ENCODE measurements around the gene GSX2.
A peak's percentile ranks its signal among the peaks of the same experiment; 100 is the strongest.
"Not testable (repeated sequence)": the region's sequence is repeated elsewhere in the genome, so short reads cannot be mapped to it uniquely, and the experiment has no call there.

Gene GSX2

DNA sequence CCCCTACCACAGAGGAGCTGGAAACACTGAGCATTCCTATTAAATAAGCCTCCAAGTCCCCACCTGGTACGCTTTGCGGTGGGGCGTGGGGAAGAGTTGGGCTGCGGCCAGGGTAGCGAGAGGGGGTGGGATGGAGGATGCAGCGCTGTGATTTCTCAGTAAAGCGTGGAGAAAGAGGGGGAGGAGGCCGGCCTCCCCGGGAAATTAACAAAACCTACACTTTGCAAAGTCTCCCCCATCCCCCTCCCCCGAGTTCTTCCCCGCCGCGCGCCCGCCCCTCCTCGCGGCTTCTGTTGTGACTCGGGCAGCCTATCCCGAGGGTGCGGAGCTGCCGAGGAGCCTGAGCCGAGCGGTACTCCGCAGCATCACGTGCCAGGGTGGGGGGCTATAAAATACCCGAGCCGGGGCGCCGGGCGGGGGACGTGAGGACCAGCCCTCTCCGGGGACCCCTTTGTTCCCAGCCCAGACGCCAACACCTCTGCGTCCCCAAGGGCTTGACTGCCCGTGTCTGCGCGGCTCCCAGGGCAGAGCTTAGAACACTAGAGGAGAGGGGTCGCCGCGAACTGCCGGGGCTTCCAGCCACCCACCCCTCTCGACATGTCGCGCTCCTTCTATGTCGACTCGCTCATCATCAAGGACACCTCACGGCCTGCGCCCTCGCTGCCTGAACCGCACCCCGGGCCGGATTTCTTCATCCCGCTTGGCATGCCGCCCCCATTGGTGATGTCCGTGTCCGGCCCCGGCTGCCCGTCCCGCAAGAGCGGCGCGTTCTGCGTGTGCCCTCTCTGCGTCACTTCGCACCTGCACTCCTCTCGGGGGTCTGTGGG is at the start of gene GSX2:
Gene GSX2, plus strand, starts transcription at position 416 of the 827 bp plus-strand sequence. Its CDS starts 182 bp downstream, at position 598.
- DNase-seq (ENCODE audit: low spot score), result peak; percentile 58

DNA sequence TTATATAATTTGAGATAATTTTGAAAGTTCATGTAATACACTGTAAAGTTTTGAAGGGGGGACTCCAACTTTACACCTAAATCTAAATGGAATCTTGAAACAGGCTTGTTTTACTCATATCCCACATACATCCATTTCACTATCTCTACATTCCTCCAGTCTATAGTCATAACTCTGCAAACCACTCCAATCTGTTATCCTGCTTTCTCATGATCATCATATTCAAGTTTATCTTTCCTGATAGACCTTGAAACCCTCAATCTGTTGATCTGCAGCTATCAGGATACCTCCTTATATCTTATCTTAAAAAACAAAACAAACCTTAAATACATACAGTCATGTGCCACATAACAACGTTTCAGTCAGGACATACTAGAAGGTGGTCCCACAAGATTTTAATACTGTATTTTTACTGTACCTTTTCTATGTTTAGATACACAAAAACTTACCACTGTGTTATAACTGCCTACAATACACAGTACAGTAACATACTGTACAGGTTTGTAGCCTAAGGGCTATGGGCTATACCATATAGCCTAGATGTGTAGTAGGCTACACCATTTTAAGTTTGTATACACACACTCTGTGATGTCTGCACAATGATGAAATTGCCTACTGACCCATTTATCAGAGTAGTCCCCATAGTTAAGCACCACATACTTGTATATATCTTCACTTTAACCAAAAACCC is 49.6 kb upstream of the GSX2 start:
- DNase-seq (ENCODE audit: low spot score), result no peak

DNA sequence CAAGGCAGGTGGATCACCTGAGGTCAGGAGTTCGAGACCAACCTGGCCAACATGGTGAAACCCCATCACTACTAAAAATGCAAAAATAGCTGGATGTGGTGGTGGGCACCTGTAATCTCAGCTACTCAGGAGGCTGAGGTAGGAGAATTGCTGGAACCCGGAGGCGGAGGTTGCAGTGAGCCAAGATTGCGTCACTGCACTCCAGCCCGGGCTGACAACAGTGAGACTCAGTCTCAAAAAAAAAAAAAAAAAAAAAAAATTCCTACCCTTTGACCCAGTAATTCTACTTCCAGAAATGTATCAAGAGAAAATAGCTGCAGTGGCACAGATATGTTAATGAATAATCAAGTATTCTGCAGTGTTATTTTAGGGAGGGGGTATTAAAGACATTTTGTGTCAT is 46.6 kb upstream of the GSX2 start:
- DNase-seq (ENCODE audit: low spot score), result not testable (repeated sequence)

DNA sequence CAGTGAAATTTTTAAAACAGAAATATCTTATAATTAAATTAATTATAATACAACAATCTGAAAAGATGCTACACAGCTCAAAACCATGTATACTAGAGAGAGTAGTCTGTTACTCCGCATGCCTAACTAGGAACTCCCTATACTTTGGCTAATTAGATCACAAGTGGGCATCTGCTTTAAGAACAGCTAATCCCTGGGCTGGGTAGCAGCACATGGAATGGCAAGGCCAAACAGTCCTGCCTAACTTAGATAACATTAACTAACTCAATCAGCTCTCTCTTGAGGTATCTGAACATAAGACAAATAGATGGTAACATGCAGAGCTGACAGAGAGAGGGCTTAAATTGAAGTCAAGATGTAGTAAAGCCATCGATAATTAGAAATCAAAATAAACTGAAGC is 45.5 kb upstream of the GSX2 start:
- DNase-seq (ENCODE audit: low spot score), result no peak

DNA sequence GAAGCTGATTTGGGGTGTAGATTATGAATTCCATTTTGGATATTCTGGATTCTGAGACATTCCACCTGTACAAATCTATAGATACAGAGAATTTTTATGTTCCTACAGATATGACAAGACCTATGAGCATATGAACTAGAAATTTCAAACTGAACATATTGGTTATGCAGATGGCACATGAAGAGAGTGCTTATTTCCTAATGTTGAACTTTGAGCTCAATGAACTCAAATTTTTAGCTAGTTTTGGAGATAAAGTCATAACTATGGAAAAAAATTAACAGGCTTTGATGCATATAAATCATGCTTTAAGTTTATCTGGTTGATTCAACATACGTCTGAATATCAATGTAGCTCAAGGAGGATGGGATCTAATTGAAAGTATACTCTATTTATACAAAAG is 44.5 kb upstream of the GSX2 start:
- no peak for DNase-seq (ENCODE audit: low spot score)

DNA sequence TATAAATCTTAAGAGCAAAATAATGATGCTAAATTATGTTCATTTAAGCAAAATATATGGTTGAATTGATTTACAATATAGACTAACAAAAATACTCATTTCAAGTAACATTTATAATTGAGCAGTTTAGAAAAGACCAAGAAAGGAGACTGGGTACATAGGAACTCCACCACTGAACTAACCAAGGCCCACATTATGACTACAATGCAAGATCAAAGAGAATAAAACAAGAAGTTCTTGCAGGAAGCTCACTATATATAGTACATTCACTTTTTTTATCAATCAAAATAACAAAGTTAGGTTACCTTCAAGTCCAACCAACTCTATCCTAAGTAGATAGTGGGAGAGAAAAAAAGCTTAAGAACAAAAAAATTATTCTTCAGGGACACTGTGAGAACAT is 43.6 kb upstream of the GSX2 start:
- no peak for DNase-seq (ENCODE audit: low spot score)

DNA sequence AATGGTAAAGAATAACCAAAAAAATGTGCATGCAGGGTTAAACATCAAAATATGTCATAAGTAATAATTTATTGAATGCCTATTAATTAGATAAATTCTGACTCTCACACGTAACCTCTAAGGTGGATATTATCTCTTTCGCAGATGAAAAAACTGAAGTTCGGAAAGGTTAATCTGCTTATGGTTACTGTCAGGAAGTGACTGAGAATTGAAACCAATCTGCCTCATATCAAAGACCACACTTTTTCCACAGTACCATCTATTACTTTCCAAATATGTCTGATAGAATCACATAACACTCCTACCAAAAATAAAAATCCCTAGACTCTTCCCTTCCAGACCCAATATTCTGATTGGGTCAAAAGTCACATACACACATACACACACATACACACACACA is 41.8 kb upstream of the GSX2 start:
- DNase-seq (ENCODE audit: low spot score), result no peak

DNA sequence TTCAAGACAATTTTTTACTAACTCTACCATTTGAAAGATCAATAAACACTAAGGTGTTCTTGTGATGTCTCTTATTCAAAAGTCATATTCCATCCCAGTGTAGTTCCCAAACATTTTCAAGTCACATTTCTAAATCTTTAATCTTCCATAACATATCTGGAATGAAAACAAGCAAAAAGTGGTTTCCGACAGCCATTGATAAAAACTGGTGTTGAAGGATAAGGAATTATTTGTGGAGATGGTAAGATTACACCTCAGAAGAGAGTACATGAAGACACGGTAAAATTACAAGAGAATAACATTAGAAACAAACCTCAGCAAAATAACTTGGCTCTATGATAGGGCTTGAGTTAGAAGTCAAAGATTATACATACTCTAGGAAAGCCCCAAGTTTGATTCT is 39.8 kb upstream of the GSX2 start:
- DNase-seq (ENCODE audit: low spot score), result no peak

DNA sequence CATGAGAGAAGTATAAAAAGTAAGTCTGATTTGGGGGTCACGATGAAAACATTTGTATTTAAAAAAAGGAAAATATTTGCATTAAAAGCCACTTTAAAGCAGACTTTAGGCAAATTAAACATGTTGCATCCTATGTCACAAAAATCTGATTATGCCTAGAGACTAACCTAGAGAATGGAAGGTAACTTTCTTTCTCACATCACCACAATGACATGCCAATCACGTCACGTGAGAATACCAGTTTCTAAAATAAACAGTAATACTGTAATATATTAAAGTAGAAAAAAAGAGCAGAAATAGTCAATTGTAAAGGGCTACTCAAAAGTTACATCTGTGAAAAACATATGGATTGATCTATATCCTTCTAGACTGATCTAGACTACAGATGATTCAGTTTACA is 38.9 kb upstream of the GSX2 start:
- DNase-seq (ENCODE audit: low spot score), result no peak

DNA sequence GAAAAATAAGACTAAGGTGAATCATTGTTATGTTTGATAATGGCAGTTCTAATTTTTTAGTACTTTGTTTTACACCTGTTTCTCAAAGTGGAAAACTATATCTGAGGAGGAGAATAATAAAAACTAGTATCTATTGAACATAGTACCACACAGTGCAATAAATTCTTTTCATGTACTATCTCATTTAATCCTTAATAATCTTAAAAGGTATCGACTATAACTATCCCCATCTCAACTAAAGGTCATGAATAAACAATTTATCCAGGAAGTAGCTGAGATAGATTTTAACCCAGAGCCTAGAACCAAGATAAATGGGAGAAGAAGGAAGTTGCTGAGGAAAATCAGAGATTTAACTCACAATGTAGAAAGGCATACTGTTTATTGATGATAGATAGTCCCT is 38.1 kb upstream of the GSX2 start:
- no peak for DNase-seq (ENCODE audit: low spot score)

DNA sequence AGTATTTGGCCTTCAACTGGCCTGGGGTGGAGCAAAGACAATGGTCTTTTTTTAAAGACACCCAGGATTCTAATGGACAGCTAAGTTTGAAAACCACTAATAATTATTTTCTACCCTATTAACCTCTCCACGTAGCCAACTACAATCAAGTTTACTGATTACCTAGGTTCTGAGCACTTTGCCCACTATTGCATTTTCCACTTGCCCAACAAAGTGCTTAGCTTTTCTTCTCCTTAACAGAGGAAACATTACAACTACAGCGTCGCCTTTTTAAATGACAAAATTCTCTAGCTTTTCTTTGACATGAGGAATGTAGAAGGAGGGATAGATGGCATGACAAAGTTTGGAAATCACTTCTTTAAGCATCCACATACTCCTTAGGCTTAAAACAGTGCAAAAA is 37.6 kb upstream of the GSX2 start:
- no peak for DNase-seq (ENCODE audit: low spot score)

DNA sequence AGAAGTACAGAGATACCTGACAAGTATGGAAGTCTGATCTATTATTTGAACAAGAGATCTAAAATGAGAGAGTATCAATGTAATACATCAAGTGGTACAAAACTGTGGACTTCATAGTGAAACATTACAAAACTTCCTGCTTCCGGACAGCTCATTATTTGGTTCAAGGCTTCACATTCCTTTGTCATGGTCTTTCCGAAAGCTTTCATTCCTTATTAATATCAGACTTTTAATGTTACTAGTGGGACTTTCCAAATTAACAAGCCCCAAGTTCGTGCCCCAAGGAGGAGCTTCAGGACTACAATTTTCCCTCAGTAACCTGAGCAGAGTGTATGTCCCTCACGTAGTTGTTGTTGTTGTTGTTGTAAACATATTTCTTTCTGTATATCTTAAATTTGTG is 36.7 kb upstream of the GSX2 start:
- no peak for DNase-seq (ENCODE audit: low spot score)

DNA sequence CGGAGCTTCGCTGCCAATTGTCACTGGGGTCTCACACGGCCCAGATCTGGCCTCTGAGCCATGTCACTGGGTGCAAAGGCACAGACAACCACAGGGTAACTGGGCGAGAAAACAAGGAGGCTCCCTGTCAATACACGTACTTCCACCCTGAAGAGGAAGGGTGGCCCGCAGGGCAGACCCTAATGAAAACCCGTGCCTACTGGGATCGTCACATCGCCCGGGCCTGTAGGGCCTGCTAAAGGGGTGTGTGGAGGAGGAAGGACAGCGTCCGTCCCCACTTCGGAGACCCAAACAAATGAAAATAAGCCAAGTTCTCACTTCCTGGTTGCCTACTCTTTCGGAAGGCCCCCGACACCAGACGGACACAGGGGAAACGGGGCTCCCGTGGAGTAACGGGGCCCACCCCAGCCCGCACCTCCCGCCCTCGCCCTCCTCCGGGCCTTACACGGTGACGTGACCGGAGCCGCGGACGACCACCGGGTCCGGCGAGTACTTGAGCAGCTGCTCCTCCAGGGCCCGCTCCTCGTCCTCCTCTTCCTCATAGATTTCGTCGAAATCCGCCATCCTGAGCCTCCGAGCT is 36.1 kb upstream of the GSX2 start:
- DNase-seq (ENCODE audit: low spot score), result peak; percentile 58

DNA sequence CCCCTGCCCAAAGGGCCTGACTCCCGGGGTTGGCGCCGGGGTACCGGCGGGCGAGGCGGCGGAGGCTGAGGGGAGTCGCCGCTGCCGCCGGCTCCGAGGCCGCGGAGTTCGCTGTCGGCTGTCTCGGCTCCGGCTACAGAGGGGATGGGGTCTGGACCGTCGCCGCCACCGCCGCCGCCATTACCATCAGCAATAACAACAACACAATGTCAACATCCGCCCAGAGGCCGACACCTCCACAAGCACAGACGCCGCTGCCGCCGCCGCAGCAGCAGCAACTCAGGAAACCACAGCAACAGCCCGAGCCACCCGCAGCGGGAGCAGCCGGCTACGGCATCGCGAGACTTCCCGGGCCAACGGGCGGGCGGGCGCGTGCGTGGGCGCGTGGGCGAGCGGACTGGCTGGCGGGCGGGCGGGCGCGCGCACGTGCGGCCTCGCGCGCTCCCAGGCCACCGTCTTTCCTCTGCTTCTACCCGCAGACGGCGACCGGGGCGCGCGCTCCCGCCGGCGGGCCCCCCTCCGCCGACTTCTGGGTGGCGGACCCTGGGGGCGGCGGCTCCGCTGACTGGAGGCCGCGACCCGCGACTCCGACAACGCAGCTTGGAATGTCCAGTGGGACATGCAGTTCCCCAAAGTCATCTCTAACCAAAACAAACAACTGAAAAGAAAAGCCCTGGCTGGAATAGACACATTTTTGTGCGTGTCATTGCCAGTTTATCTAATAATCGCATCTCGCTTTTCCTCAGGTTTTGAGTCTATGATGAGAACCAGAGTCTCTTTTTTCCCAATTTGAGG is 35.4 kb upstream of the GSX2 start, which contains the start of gene CHIC2:
Gene CHIC2, minus strand, starts transcription at position 289 of the 795 bp plus-strand sequence. CDS start 305 bp downstream, outside the sequence.
- DNase-seq (ENCODE audit: low spot score), result peak; percentile 91

DNA sequence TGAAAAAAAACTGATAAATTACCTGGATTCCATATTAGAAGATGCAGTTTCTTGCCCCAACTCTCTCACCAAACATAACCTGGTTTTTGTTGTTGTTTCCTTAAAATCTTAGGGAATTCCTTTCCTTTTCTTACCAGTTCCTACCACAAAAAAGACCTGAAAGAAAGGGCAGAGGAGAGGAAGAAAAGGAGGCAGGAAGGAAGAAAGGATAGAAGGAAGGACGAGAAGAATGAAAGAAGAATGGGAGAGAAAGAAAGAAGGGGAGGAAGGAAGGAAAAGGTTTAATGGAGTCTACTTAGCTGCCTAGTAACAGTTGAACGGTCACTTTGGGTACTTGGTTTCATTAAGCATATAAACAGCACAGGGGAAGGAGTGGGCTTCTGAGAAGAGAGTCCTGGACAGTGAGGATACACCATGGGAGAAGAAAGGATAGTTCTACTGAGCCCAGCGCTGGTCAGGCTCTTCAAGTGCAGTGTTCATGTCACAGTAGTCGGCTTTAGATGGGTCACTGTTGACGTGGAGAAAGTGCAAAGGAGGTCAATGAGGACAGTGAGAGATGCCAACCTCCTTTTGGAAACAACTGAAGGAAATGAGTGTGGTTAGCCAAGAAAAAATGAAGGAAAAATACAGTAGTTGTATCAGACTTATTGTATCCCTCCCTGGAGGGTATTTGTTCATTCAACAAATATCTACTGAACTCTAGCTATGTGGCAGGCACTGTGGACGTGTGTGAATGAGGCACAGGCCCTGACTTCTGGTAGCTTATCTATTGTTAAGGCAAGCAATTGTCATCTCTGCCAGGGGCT is 34.5 kb upstream of the GSX2 start:
- DNase-seq (ENCODE audit: low spot score), result no peak

DNA sequence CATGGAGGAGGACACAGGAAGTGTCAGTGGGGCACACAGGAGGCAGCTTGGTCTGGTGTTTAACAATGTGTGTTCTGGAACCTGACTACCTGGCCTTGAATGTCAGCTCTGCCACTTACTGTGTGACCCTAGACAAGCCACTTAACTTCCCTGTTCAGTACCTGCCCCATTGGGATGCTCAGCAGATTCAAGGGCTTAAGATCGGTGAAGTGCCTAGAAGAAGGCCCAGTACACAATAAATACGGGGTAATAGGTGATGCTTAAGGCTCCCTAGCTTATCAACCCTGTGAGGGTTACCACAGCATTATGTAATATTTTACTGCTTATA is 33.9 kb upstream of the GSX2 start:
- DNase-seq (ENCODE audit: low spot score), result no peak

DNA sequence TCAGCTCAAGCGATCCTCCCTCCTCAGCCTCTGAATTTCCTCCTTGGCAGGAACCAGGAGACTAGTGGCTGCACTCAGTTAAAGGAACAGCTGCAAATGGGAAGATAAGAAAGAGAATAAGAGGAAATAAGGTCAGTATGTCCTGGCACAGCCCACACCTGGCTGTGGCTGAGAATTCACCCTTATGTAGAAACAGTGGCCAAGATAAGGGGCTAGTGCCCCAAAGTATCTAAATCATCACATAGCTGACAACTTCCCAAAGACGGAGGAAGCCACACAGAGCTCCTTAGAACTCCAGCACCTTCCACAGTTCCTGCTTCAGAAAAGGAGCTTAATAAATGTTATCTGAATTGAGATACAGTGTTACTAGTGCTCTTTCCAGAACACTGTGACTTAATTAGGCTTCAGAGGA is 33.2 kb upstream of the GSX2 start:
- no peak for DNase-seq (ENCODE audit: low spot score)

DNA sequence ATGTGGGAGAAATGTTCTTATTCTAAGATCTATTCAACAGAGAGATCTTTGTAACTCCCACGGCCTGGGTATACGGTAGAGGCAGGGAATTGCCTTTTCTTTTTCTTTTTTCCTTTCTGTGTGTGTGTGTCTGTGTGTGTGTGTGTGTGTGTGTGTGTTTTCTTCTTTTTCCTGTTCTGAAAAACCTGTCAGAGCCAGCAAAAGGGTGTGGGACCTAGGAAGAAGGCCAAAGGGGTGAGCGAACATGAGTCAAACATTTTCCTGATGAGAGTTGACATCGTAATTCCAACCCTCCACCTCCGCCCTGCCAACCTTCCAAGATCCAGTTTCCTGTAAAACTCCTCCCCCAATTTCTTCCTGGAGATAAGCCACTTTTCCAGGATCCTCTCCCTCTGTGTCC is 32.8 kb upstream of the GSX2 start:
- no peak for DNase-seq (ENCODE audit: low spot score)

DNA sequence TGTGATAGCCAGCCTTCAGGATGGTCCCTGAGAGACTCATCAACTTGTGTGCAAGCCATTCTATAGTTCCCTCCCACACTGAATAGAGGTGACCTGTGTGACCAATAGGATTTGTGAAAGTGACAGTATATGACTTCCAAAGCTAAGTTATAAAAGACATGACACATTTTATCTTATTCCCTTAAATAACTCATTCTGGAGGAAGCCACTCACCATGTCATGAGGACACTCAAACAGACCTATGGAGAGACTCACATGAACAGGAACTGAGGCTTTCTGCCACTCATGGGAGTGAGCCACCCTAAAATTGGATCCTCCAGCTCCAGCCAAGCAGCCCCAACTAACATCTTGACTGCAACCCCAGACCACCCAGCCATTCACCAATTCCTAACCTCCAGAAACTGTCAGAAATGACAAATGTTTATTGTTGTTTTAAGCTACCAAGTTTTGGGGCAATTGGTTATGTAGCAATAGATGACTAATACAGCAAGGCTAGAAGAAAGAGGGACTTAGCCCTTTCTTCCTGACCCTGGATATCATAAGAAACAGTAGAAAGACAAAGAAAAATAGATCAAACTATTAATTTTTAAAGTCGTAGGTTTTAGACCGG is 26.6 kb upstream of the GSX2 start:
- DNase-seq (ENCODE audit: low spot score), result no peak

DNA sequence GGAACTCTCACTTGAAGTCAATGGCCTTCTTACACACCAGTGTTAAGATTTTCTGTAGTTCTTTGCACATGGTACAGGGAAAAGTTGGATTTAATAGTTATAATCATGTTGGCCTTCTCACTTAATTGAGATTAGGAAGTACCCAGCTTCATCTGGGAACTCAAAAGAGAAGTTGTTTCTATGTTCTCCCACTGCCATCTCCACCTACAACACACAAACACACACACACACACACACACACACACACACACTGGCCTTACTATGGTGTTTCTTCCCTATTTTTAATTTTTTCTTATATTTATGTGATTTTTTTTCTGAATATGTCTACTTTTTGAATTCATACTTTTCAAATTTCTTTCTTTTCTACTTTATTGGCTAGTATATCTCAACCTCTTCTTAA is 25.6 kb upstream of the GSX2 start:
- no peak for DNase-seq (ENCODE audit: low spot score)

DNA sequence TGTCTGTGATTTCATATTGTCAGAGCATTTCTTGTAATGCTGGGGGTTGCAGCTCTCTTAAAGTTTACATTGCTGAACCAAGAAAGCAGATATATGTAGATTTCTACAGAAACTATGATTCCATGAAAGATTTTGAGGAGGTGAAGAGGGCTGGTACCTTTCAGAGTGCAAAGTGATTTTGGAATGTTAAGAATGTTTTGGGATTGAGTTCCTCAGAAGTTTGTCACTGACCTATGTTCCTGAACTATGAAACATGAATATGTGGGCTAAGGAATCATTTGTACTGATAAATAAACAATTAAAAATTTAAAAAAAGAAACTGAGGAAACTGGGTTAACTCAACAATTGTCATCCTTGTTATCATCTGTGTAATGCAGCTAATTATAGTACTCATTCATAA is 23.3 kb upstream of the GSX2 start:
- no peak for DNase-seq (ENCODE audit: low spot score)

All from HuH-7.5 (cell line).